GM21825 (cell line): ENCODE results near the gene FOLR2.

Experiments used
- ATAC-seq: cut with Tn5 transposase; IDR thresholded peaks from one replicate; pipeline ENCODE4 v1.9.1; 2021; ENCODE audit warnings: mild to moderate bottlenecking, moderate library complexity; ENCODE audit not compliant: unreplicated experiment

The FOLR2 gene

GRCh38 chr11:72229336-72229924 is 12.8 kb downstream of the FOLR2 start:
- no peak for ATAC-seq

DNA sequence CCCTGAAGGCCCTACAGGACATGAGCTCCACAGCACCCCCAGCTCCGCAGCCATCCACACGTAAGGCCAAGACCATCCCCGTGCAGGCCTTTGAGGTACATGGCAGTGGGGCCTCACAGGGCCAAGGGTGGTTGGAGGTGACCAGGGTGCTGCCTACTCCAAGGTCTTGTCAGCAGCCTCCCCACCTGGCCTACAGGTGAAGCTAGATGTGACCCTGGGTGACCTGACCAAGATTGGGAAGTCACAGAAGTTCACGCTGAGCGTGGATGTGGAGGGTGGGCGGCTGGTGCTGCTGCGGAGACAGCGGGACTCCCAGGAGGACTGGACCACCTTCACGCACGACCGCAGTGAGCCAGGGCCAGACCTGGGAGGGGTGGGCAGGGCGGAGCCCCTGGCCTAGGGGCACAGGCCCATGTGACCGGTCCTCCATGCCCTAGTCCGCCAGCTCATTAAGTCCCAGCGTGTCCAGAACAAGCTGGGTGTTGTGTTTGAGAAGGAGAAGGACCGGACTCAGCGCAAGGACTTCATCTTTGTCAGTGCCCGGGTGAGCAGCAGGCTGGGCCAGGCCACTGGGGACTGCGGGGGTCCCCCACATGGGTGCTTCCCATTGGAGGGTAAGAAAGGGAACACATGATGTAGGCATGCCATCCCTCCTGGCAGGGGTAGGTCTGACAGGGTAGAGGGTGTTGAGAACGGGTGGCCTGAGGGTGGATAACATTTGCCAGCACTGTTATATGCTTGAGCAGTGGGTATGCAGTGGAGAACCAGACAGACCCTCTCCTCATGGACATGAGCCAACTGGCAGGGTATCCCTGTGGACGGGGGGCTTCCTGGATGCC is 13.6 kb downstream of the FOLR2 start:
- no peak for ATAC-seq

- no peak for ATAC-seq
These were observed 14.3 kb downstream of the FOLR2 start for GRCh38 chr11:72230764-72231365.

DNA sequence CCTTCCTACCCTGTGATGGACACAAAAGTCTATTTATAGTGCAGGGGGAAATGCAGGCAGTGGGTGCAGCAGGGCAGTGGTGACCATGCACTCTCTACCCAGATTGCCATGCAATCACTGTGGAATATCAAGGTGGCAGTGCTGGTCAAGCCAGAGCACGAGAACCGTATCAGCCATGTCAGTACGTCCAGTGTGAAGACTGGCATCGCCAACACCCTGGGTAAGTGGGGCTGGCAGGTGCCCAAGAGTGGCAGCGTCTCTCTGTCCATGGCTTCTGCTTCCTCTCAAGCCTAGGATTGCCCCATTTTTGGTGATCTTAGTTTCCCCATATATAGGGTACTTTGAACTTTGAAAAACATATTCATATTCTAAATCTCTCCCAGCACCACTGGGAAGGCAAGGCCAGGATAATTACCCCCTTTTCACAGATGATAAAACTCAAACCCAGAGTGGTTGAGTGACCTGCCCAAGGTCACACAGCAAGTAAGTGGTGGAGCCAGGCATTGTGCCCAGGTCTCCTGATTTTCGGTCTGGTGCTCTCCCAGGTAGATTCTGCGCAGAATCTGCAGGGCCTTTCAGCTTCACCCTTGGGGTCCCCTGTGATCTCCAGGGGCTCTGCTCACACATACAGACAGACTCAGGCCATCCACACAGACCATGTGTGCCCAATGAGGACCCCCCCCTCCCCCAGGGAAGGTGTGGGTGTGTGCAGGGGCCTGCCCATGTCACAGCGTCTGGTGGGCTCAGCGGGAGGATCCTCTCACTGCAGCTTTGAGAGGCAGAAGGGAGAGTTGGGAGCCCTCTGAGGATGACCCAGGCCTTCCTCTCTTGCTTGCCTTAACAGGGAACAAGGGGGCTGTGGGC is 15.0 kb downstream of the FOLR2 start:
- ATAC-seq: no peak

- no peak for ATAC-seq
These were observed 15.9 kb downstream of the FOLR2 start for GRCh38 chr11:72232260-72233055.

DNA sequence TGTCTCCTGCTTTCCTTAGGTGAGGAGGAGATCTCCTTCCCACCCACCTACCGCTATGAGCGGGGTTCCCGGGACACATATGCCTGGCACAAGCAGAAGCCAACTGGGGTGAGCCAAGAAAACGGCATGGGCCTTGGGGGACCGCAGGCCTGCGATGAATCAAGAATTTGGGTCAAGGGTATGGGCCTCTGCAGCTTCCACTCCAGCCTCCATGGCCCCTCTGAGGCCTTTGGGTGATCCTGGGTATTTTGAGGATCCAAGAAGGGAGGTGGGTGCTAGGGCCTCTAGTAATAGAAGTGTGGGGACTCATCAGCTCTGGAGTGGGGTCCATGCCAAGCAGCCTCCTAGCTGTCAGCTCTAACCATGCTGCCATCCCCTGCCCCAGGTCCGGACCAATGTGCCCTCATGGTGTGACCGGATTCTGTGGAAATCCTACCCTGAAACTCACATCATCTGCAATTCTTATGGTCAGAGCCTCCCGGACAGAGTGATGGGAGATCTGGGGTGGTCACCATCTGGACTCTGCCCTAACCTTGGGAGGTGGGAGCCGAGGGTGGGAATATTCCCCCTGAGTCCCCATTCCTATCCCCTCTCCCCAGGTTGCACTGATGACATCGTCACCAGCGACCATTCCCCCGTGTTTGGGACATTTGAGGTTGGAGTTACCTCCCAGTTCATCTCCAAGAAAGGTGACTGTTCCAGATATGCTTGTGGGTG is 16.6 kb downstream of the FOLR2 start:
- ATAC-seq: no peak

DNA sequence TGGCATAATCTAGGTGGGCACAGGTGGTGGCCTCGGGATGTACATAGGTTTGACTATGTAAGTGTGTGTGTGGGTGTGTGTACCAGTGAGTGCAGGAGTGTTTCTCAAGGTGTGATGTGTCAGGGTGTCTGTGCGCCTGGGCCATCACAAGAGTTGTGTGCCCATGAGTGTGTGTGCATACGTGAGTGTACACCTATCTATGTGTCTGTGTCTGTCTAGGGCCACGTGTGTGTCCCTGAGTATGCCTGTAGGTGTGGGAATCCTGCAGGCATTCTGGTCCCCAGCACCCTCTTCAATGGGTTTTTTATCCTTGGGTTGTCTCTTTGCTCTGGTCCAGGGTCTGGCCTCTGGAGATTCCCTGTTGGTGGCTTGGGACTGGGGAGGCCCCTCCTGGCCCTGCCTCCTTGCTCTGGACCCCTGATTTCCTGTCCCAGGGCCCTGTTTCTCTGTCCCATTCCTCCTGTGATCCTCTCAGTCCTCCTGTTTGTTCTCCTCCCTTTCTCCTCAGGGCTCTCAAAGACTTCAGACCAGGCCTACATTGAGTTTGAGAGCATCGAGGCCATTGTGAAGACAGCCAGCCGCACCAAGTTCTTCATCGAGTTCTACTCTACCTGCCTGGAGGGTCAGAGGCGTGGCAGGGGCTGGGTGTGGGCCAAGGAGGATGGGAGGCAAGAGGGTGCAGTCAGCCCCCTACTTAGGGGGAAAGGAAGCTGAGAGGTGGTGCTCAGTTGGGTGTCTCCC is 17.3 kb downstream of the FOLR2 start:
- ATAC-seq: no peak

DNA sequence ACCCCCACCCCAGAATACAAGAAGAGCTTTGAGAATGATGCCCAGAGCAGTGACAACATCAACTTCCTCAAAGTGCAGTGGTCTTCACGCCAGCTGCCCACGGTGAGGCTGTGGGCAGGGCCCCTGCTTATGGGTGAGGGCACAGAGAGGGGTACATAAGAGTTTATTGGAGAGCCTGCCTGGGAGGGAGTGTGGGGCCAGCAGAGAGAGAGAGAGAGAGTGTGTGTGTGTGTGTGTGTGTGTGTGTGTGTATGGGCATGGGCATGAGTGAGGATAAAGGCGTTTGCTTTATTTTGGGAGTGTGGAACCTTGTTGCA is 17.9 kb downstream of the FOLR2 start:
- no peak for ATAC-seq

- ATAC-seq: no peak
These were observed 18.3 kb downstream of the FOLR2 start for GRCh38 chr11:72234920-72235319.

- ATAC-seq: no peak
These were observed 18.9 kb downstream of the FOLR2 start for GRCh38 chr11:72235351-72236057.

DNA sequence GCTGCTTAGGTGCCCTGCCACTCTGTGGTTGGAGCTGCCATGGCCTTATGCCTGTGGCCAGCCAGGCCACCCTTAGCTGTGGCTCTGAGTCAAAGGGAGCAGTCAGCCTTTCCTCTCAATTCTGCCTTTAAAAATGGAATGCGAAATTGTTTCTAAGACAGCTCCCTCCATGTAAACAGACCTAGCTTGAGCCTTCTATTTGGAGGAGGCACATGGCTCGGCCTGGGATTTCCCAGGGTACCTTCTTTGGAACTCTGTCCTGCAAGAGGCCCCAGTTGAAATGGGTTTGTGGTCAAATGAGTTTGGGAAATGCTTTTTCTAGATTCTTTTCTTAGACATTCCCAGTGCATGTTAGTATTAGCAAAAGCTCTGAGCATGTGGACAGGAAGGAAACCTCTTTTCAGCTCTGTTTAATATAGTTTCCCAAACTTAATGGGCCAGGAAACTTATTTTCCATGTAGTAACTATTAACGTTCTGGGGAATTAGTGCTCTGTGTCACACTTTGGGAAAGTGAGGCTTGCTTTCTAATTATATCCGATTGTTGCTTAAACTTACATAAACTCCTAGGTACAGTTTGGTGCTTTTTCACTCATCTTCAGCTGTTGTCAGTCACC is 19.6 kb downstream of the FOLR2 start:
- no peak for ATAC-seq

DNA sequence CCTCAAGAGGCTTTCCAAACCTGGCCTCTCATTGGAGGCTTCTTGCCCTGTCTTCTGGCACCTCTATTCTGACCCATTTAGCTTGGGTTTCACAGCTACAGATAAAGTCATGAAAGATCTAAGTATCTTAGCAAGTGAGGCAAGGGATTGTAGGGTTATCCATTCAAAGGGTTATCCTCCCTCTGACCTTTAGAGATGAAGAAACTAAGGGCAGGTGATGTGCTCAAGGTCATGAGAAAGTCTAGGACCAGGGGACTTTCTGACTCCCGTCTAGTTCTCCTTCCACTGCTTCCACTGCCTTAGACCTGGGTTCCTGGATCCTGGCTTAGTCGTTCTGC is 20.1 kb downstream of the FOLR2 start:
- no peak for ATAC-seq

DNA sequence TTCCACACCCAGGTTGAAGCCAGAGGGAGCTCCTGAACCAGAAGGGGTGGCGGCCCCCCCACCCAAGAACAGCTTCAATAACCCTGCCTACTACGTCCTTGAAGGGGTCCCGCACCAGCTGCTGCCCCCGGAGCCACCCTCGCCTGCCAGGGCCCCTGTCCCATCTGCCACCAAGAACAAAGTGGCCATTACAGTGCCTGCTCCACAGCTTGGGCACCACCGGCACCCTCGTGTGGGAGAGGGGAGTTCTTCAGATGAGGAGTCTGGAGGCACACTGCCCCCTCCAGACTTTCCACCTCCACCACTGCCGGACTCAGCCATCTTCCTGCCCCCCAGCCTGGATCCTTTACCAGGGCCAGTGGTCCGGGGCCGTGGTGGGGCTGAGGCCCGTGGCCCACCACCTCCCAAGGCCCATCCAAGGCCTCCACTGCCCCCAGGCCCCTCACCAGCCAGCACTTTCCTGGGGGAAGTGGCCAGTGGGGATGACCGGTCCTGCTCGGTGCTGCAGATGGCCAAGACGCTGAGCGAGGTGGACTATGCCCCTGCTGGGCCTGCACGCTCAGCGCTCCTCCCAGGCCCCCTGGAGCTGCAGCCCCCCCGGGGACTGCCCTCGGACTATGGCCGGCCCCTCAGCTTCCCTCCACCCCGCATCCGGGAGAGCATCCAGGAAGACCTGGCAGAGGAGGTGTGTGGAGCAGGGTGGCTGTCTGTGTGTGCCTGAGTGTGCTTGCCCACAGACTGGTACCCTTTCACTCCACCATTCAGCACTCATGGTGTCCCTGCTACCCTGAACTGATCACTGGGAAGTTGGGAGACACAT is 20.7 kb downstream of the FOLR2 start:
- ATAC-seq: no peak

DNA sequence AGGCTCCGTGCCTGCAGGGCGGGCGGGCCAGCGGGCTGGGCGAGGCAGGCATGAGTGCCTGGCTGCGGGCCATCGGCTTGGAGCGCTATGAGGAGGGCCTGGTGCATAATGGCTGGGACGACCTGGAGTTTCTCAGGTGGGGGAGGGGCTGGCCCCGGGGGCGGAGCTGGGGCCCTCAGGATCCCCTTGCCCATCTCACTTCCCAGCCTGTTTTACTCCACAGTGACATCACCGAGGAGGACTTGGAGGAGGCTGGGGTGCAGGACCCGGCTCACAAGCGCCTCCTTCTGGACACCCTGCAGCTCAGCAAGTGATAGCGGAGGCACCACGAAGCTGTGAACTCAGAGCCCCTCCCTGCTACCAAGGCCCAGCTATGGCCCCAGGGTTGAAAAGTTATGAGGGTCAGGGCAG is 21.5 kb downstream of the FOLR2 start:
- no peak for ATAC-seq

DNA sequence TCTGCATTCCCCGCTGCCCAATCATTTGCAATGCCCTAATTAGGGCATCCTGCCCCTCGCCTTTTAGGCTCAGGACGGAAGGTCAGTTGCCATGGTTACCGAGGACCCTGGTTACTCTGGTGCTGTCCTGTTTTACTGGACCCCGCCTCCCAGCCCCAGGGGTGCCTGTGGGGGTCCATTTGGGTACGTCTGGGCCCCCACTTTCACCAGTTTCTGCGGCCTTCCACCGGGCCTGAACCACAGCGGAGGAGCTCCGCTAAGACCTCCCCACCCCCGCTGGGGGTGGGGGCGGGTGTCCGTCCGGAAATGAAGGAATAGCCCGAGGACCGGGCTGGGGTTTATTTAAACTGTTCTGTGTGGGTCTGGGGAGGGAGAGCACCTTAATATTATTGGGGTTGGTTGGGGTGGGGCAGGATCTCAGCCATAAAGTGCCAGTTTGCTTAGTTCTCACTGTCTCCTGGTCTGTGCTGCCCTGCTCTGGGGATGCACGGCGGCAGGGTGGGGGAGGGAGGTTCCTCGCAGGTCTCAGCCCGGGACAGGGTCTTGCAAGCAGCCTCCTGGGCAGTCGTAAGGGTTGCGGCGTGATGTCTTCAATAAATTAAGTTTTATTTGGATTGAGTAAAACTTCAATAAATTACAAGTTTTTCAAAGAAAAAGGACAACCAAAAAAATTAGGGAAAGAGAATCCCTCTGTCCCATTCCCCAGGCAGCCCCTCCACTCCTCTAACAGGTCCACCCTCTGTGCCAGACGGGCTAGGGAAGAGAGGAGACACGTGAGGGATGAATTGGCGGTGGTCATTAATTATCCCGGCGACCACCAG is 22.1 kb downstream of the FOLR2 start:
- no peak for ATAC-seq

DNA sequence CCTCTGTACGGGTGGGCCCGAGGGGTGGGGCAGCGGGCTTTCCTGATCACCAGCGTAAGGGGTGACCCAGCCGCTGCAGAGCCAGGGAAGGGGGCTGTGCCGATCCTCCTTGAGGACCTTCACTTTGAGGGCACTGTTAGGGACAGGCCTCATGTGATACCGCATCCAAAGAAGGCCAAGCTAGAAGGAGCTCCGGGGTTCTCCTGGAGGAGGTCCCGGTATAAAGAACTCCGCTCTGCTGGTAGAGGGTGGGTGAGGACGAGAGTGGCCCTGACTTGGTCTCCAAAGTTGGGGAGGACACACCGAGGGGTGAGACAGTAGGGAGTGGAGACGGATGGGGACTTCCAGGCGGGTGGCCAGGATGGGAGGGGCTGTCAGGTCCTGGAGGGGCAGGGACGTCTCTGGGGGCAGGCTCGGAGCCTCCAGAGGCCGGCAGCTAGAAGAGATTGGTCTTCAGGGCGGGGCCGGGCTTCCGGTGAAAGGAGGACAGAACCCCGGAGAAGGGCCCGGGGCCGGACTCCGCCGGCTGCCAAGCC is 22.8 kb downstream of the FOLR2 start:
- ATAC-seq: no peak
